ENCODE measurements around the gene IQCM. TPM values are rescaled to one million over a fixed set of nuclear protein-coding genes. Genes with fewer than 3 reads are reported as not detected.

The IQCM gene
- total RNA-seq, 1 donor from 2014 or later: not detected

DNA sequence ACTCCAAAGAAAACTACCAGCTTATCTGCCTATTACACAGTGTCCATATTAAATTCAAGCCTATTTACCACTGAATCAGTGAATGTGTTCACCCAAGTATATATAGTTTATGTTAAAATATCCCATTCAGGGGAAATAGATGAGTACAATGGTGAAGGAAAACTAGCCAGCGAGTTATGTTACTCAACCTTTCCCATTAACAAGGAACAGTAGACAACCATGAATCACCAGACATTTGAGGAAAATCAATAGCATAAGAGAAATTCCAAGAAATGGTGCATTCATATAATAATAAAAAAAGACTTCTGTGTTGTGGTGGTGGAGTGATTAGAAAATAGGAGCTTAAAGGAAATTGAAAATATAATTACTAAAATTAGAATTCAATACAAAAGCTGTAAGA lies 21.3 kb downstream of the IQCM start:
- intact Hi-C loops (cut with micrococcal nuclease): no loop called here
- no peaks in the 10 kb centered on the region for H3K36me3 Mint-ChIP-seq (ENCODE audit: low read depth)
- H3K4me3 Mint-ChIP-seq: no peak overlapping the region
- no peak for DNase-seq
- no peak overlapping the region for H3K27ac Mint-ChIP-seq
- no peaks in the 10 kb centered on the region for H3K4me1 Mint-ChIP-seq
- H3K9me3 Mint-ChIP-seq: no peaks in the 10 kb centered on the region
- H3K27me3 Mint-ChIP-seq: no peaks in the 10 kb centered on the region

DNA sequence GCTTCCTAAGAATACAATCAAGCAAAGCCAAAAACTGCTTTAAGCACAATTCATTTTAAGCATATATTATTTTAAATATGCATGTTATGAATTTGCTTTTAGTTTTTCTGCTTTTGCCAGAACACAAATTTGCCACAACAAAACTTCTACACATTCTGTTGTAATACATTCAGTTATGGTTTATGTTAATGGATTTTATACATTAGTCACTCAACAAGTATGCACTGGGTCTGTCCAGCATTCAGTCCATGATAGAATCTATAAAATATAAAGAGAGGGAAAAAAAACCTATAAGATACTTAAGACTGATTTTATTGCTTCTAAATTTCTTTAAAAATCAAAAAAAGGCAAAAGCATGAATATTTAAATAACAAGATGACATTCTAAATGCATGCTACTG lies 22.2 kb downstream of the IQCM start:
- Mint-ChIP-seq H3K4me3 (no peak overlapping the region), H3K4me1 (no peaks in the 10 kb centered on the region), H3K36me3 (ENCODE audit: low read depth) (no peaks in the 10 kb centered on the region), H3K9me3 (no peaks in the 10 kb centered on the region), H3K27ac (no peak overlapping the region), H3K27me3 (no peaks in the 10 kb centered on the region)
- DNase-seq: no peak
- intact Hi-C loops (cut with micrococcal nuclease): no loop called here

DNA sequence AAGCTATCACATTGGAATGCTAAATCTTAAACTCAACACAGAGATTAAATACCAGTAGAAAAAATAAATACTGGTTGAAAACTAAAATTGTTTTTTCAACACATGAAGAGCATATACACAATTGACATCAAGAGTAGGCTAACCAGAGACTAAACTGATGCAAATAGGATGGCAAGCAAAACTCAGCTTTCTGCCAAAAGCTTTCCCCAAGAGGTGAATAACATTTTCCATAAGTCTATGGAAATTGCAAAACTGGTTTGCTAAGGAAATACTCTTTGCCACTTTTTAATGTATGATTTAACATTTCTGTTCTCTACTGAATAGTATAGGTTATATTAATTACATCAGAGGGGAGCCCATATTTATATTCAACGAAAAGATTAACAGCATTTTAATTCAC lies 23.8 kb downstream of the IQCM start:
- no peaks in the 10 kb centered on the region for H3K9me3 Mint-ChIP-seq
- H3K27ac Mint-ChIP-seq: no peak overlapping the region
- H3K36me3 Mint-ChIP-seq (ENCODE audit: low read depth): no peaks in the 10 kb centered on the region
- no peak for DNase-seq
- H3K27me3 Mint-ChIP-seq: no peaks in the 10 kb centered on the region
- intact Hi-C loops (cut with micrococcal nuclease): no loop called here
- no peak overlapping the region for H3K4me3 Mint-ChIP-seq
- H3K4me1 Mint-ChIP-seq: no peaks in the 10 kb centered on the region

DNA sequence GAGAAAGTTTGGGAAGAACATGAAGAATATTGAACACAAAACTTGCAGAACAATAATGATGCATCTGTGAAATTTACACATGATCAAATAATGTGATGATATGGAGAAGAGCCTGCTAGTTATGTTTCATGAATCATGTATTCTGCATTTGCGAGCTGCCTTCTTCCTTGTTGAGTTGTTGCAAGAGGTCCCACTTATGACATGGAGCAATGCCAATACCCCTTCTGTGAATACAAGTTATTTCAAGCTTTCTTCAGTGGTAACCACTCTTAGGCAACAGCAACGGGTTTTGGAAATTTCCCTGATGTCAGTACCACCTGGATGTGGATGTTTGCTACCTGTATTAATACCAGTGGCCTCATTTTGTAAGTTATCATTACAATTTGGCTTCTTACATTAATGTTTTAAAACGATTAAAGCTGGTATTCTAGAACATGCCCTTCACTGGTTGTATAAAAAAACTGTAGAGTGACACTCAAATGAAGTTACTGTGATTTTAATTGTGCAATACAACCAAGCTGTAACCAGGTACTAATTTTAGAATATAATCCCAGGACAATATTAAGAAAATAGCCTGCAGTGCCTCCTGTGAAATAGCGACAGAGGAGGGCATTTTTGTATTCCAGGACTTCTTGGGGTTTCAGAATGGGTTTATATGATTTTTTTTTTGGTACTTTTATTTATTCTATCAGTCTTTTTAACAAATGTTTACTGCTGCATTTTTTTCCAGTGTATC lies 25.3 kb downstream of the IQCM start:
- Mint-ChIP-seq H3K27me3 (no peaks in the 10 kb centered on the region), H3K36me3 (ENCODE audit: low read depth) (no peaks in the 10 kb centered on the region), H3K27ac (no peak overlapping the region), H3K9me3 (no peaks in the 10 kb centered on the region), H3K4me3 (no peak overlapping the region), H3K4me1 (no peaks in the 10 kb centered on the region)
- intact Hi-C loops (cut with micrococcal nuclease): no loop called here
- no peak for DNase-seq

DNA sequence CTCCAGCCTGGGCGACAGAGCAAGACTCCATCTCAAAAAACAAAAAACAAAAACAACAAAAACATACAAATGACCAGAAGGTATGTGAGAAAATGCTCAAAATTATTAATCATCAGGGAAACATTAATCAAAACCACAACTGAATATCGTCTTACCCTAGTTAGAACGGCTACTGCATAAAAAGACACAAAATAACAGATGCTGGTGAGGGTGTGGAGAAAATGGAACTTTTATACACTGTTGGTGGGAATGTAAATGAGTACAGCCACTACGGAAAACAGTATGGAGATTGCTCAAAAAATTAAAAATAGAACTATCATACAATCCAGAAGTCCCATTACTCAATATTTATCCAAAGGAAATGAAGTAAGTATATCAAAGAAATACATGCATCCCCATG lies 27.3 kb downstream of the IQCM start:
- Mint-ChIP-seq H3K4me1 (no peaks in the 10 kb centered on the region), H3K4me3 (no peak overlapping the region), H3K27me3 (no peaks in the 10 kb centered on the region), H3K9me3 (no peaks in the 10 kb centered on the region), H3K36me3 (ENCODE audit: low read depth) (no peaks in the 10 kb centered on the region), H3K27ac (no peak overlapping the region)
- intact Hi-C loops (cut with micrococcal nuclease): no loop called here
- DNase-seq: no peak

DNA sequence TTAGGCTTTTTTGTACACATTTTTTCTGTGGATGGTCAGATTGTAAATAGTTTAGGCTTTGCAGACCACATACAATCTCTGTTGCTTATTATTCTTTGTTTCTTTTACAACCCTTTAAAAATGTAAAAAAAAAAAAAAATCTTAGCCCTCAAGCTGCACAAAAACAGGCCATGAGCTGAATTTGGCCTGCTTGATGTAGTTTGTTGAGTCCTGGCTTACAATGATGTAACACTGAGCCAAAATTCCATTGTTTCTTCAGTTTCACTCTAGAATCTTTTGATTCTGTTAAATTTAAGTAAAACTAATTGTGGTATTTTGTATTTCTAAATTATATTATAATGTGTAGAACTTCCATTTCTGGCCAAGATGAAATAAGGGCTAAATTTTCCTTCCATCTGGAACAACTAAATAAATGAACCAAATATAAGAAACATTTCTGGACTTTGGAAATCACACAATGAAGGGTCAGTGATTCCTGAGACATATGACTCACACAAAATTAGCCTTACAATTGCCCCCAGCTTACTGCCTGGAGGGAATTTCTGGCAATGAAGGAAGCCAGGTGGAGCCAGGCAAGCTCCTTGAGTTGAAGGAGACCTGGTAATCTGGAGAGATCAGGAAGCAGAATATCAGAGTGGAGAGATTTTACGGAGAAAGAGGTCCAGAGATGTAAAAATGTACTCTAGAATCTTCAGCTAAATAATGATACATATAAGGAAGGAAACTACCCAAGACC lies 29.8 kb downstream of the IQCM start:
- Mint-ChIP-seq H3K27me3 (no peaks in the 10 kb centered on the region), H3K9me3 (no peaks in the 10 kb centered on the region), H3K4me1 (no peaks in the 10 kb centered on the region), H3K27ac (no peak overlapping the region), H3K36me3 (ENCODE audit: low read depth) (no peaks in the 10 kb centered on the region), H3K4me3 (no peak overlapping the region)
- intact Hi-C loops (cut with micrococcal nuclease): no loop called here
- DNase-seq: no peak

DNA sequence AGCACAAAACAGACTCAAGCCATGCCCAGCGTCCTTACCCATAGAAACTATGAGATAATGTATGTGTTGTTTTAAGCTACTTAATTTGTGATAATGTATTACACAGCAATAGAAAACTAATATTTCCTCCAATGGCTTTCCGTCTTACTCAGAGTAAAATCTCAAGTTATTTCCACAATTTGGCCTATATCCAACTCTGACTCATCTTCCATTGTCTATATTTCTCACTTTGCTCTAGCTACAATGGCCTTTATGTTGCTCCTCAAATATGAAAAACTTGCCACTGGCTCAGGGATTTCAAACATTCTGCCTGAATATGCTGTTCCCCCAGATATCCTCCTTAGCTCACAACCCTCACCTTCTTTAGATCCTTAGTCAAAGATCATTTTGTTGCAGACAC lies 31.6 kb downstream of the IQCM start:
- Mint-ChIP-seq H3K27ac (no peak overlapping the region), H3K4me1 (no peaks in the 10 kb centered on the region), H3K4me3 (no peak overlapping the region), H3K9me3 (no peaks in the 10 kb centered on the region), H3K27me3 (no peaks in the 10 kb centered on the region), H3K36me3 (ENCODE audit: low read depth) (no peaks in the 10 kb centered on the region)
- intact Hi-C loops (cut with micrococcal nuclease): no loop called here
- no peak for DNase-seq

DNA sequence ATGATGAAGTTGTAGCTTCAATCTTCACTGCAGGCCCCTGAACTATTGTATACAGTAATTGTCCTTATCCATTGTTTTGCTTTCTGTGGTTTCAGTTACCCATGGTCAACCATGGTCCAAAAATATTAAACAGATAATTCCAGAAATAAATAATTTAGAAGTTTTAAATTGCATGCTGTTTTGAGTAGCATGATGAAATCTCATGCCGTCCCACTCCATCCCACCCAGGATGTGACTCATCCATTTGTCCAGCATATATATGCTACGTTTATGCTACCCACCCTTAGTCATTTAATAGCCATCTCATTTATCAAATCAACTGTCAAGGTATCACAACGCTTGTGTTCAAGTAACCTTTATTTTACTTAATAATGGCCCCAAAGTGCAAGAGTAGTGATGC lies 34.5 kb downstream of the IQCM start:
- no peak overlapping the region for H3K27ac Mint-ChIP-seq
- no peak for DNase-seq
- no peak overlapping the region for H3K4me3 Mint-ChIP-seq
- no peaks in the 10 kb centered on the region for H3K27me3 Mint-ChIP-seq
- intact Hi-C loops (cut with micrococcal nuclease): no loop called here
- H3K36me3 Mint-ChIP-seq (ENCODE audit: low read depth): no peaks in the 10 kb centered on the region
- no peaks in the 10 kb centered on the region for H3K9me3 Mint-ChIP-seq
- H3K4me1 Mint-ChIP-seq: no peaks in the 10 kb centered on the region

DNA sequence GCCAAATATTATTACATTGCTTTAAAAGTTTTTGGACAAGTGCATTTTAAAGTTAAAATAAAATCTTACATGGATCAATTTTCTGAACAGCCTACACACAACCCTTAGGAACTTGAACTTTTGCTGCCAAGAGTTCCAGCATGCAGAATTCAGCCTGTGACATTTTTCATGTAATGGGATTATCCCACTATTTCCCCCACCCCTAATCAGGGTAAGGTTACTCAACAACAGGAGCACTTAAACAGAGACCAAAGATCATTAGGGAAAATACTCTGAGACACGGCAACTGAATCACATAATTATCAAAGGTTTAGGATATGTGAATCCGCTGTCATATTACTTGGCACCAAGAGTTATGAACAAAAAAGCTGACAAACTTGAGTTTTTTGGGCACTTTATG lies 47.2 kb downstream of the IQCM start:
- H3K27ac Mint-ChIP-seq: no peak overlapping the region
- intact Hi-C loops (cut with micrococcal nuclease): no loop called here
- no peak overlapping the region for H3K4me3 Mint-ChIP-seq
- no peaks in the 10 kb centered on the region for H3K9me3 Mint-ChIP-seq
- no peak for DNase-seq
- no peaks in the 10 kb centered on the region for H3K27me3 Mint-ChIP-seq
- no peaks in the 10 kb centered on the region for H3K4me1 Mint-ChIP-seq
- no peaks in the 10 kb centered on the region for H3K36me3 Mint-ChIP-seq (ENCODE audit: low read depth)

DNA sequence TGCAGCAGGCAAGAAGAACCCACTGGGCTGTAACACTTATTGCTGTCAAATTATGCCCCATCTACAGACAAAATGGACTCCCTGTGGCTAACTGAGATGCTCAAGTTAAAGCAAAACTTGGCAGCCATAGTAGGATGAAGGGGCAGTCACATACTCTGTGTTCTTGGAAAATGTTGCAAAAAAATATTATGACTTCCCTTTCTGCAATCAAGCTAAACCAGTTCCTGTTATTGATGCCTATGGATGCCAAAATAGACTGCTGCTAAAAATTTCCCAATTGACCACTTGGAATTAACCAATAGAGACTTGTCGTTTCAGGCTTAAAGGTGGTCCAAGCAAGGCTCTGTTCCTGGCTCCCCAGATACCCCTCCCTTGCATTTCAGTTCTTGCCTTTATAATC lies 49.5 kb downstream of the IQCM start:
- no peak for DNase-seq
- Mint-ChIP-seq H3K27me3 (no peaks in the 10 kb centered on the region), H3K36me3 (ENCODE audit: low read depth) (no peaks in the 10 kb centered on the region), H3K27ac (no peak overlapping the region), H3K9me3 (no peaks in the 10 kb centered on the region), H3K4me3 (no peak overlapping the region), H3K4me1 (no peaks in the 10 kb centered on the region)
- intact Hi-C loops (cut with micrococcal nuclease): no loop called here

DNA sequence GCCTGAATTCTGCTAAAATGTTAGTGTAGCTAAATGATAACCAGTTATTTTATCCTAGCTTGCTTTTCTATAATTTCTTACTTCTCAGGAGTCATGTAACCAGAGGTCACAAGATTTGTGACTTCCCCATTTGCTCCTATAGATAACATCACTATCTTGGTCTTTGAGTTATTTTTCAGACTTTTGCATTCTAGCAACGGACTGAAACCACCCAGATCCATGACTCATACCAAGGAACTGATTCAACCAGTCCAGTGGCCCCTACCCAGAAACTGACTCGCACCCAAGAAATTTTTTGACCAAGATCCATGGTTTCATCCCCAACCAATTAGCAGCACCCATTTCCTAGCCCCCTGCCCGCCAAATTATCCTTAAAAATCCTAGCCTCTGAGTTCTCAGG lies 50.0 kb downstream of the IQCM start:
- Mint-ChIP-seq H3K4me3 (no peak overlapping the region), H3K27ac (no peak overlapping the region), H3K4me1 (no peaks in the 10 kb centered on the region), H3K27me3 (no peaks in the 10 kb centered on the region), H3K36me3 (ENCODE audit: low read depth) (no peaks in the 10 kb centered on the region), H3K9me3 (no peaks in the 10 kb centered on the region)
- intact Hi-C loops (cut with micrococcal nuclease): no loop called here
- DNase-seq: no peak

DNA sequence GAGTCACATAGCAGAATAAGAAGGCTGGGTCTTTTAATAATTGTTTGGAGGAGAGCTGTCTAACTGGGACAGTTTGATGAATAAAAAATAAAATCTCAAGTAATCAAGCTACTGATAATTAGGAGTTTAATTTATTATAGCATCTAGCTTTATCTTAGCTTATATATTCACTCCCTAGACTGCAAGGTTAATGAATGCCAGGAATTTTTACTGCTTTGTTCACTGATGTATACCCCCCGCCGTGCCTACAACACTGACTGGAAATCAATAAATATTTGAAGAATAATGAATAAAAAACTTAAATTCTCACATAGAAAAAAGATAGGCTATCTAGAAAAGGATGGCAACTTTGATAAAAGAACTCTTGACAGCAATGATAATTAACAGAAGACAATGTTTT lies 59.7 kb downstream of the IQCM start:
- H3K9me3 Mint-ChIP-seq: no peaks in the 10 kb centered on the region
- H3K27ac Mint-ChIP-seq: no peak overlapping the region
- no peaks in the 10 kb centered on the region for H3K36me3 Mint-ChIP-seq (ENCODE audit: low read depth)
- H3K27me3 Mint-ChIP-seq: no peaks in the 10 kb centered on the region
- H3K4me3 Mint-ChIP-seq: no peak overlapping the region
- intact Hi-C loops (cut with micrococcal nuclease): no loop called here
- H3K4me1 Mint-ChIP-seq: no peaks in the 10 kb centered on the region
- DNase-seq: no peak

DNA sequence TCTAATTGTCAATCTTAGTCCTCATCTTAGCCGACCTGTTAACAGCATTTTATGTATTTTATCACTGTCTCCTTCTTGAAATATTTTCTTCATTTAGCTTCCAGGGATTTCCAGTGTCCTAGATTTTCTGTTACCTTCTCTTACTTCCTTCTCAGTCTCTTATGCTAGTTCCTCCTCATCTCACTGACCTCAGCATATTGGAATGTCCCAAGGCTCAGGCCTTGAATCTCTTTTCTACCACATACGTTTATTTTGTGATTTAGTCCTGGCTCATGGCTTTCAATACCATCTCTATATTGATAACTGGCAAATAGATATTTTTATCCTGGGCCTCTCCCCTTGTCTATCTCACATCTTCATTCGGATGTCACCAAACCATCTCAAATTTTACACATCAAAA lies 61.1 kb downstream of the IQCM start:
- Mint-ChIP-seq H3K4me1 (no peaks in the 10 kb centered on the region), H3K4me3 (no peak overlapping the region), H3K9me3 (no peaks in the 10 kb centered on the region), H3K27me3 (no peaks in the 10 kb centered on the region), H3K27ac (no peak overlapping the region), H3K36me3 (ENCODE audit: low read depth) (no peaks in the 10 kb centered on the region)
- intact Hi-C loops (cut with micrococcal nuclease): no loop called here
- no peak for DNase-seq

DNA sequence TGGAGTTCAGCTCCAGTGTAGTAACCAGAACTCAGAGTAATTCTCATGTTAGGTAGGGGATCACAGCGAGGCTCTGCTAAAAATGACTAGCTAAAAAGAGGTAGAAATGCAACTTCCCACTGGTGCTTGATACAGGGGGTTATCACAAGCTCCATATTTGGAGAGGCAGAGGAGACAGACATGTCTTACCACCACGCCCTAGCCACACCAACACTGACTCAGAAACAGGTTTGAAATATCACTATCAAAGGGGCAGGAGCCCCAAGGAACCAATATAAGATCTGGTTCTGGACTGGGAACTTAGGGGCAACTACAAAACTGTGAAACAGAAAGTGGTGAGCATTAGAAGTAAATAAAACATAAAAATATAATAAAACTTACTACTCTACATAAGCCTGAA lies 62.9 kb downstream of the IQCM start:
- H3K27ac Mint-ChIP-seq: no peak overlapping the region
- no peak for DNase-seq
- no peaks in the 10 kb centered on the region for H3K27me3 Mint-ChIP-seq

DNA sequence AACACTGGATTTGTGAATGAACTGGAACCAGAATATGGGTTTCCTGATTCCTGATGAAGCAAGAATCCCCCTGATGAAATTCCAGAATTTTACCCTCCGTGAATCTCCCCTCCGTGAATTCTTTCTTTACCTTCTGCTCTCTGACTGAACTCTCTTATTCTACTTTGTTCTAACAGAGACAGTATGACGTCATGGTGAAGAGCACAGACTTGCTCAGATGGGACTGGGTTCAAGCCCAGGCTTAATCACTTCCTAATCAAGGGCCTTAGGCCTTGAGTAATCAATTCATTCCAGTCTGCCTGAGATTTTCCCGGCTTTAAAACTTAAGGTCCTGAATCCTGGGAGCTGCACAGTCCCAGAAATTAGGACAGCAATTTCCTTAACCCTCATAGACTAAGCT lies 64.5 kb downstream of the IQCM start:
- Mint-ChIP-seq H3K9me3 (no peaks in the 10 kb centered on the region), H3K4me3 (no peak overlapping the region), H3K36me3 (ENCODE audit: low read depth) (no peaks in the 10 kb centered on the region), H3K4me1 (no peaks in the 10 kb centered on the region), H3K27ac (no peak overlapping the region), H3K27me3 (no peaks in the 10 kb centered on the region)
- intact Hi-C loops (cut with micrococcal nuclease): no loop called here
- no peak for DNase-seq

More for the DNA sequence above, 62.9 kb downstream of the IQCM start:
- H3K36me3 Mint-ChIP-seq (ENCODE audit: low read depth): no peaks in the 10 kb centered on the region
- H3K9me3 Mint-ChIP-seq: no peaks in the 10 kb centered on the region
- H3K4me3 Mint-ChIP-seq: no peak overlapping the region
- intact Hi-C loops (cut with micrococcal nuclease): no loop called here
- no peaks in the 10 kb centered on the region for H3K4me1 Mint-ChIP-seq
